HG03196 (cell line): Measurements from ENCODE around the gene C11orf87.

Experiments used
- ATAC-seq: cut with Tn5 transposase; IDR thresholded peaks from one replicate; pipeline ENCODE4 v1.9.1; 2021; ENCODE audit not compliant: unreplicated experiment

The C11orf87 gene

DNA sequence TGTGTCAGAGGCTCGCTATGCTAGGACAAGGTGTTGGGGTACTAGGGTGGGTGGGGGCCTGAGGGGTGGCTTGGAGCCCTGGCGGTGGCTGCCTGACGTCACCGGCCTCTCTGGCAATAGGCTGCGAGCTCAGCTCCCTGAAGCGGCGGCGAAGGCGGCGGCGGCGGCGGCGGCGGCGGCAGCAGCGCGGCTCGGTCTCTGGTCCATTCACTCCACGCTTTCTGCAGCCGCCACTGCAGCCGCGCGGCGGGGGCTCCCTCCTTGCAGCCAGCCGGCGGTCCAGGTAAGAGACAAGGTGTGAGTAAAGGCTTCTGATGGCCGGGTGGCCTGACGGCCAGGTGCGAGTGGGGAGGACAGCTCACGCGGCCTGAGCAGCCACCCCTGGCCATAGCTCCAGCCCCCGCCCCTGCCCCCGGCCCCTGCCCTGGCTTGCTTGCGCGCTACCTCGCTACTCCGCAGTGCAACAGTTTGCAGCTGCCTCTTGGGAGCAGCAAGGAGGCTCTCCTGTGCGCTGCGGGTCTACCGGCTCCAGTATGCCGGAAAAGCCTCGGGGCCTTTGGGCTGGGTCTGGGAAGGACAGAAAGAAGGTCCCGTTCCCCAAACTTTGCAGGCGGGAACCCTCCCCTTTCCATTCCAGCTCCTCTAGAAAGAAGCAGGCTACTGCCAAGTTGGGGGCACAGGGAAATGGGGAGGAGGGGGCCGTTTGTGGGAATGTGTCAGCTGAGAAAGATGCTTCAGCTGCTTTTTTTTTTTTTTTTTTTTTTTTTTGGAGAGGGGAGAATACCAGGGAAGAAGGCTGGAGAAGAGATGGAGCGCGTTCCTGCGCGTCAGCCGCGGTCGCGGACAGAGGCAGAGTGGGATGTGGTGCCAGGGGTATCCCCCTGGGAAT, at the start of gene C11orf87:
Gene C11orf87 (plus strand): TSS at position 210 of the 889 bp plus-strand sequence. CDS start 1,444 bp downstream, outside the sequence.
- no peak for ATAC-seq

DNA sequence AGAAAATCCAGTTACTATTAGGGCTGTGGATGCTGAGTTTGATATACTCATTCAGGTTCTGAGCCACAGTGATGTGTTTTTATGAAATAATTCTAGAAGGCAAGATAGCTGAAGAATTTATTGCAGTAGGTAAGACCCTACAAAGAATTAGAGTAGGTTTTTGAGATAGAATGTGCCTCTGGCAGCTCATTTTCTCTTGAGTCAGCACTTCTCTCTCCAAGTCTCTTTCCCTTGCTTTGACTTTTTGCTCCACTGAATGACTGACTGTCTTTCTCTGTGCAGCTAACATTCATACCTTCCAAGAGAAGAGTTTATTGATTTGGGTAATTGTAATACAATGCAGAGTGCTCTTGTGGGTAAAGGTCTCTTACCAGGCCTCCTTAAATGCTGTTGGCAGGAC, 48.0 kb upstream of the C11orf87 start:
- ATAC-seq = no peak

DNA sequence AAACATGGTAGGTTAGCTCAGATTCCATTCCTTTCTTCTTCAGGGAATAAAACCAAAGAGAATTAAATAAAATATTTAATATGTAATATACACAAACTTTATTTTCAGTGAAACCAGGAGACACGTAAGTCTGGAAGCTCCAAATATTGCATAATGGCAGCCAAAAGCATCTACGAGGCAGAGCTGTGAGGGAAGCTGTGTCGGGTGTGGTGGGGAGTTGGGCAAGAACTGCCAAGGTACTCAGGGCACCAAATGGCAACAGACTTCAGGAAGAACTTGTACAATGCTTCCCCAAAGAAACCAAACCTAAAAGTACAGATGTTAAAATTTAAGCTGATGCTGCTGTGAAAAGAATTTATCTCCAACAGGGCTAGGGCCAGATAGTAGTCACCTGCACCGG, 47.5 kb upstream of the C11orf87 start:
- ATAC-seq = no peak

DNA sequence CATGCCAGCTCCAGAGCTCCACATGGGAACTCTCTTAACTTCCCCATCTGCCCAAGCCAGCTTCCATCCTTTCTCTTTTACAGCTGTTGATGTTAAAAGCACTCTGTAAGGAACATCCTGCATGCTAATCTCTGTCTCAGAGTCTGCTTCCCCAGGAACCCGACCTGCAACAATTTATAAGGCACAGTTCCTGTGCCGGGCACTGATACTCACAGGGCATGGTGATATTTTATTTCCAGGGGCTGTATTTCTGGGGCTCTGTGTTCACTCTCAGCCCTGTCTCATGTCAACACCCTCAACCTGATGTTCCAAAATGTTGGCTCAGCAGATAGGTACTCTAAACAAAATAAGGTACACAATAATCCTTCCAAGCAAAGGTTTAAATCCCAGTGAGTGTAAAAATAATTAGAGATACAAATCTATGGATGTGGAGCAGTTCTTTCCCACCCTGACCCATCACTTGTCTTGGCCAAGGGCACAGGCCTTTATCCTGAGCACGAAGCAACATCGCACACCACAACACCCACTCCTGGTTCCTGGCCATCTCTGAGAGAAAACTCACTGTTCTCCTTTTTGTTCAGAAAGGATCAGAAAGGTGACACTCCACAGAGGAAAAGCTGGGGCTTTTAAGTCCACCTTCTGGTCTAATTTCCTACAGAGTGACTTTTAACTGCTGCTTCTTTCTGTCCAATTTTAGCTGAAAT, 44.8 kb upstream of the C11orf87 start:
- no peak for ATAC-seq

DNA sequence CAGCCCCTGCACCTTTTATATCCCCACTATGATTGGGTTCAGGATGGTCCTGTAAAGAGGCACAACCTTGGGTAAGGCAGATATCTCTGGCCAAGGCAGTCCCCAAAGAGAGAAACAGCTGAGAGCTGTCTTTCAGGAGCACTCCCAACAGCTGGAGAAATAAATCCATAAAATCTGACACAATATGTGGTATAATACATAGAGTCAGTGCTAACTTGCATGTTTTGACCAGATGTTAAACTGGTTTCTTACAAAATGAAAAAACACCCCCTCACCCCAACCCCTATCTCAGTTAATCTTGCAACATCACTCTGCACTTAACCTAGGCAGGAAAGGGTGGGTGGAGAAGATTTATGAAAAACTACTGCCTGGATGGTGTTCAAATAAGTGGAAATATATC, 44.0 kb upstream of the C11orf87 start:
- no peak for ATAC-seq

DNA sequence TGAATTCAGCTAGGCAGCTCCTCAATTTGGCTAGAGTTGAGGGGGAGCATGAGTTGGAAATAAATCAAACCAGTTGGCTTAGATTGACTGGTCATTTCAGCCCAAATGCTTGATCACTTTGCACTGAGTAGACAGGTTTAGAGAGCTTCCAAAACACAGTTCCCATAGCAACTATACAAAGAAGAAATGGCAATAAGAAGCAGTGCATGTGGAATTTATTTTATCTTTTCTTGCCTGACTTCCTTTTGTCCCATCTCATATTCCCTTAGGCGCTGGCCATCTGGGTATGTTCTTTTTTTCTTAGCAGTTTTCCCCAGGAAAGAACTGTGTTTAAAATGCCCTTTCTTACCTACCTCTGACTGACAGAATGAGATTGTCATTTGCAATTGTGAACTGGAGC, 38.7 kb upstream of the C11orf87 start:
- ATAC-seq = no peak

DNA sequence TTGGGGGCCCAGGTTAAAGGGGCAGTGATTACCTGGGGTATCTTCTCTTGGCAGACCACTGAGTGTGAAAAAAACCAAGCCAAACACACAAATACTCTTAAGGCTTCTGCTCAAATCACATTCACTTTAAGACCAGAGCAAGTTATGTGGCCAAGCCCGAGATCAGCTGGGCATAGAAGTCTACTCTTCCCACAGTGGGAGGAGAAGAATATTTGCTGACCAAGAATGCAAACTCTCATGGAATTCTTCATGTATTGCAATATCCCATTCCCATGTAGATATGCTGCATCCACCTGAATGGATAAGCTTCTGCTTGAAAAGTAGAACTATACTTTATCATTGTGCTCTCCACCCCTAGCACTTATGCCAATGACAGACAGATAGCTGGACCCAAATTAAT, 37.1 kb upstream of the C11orf87 start:
- ATAC-seq = no peak

DNA sequence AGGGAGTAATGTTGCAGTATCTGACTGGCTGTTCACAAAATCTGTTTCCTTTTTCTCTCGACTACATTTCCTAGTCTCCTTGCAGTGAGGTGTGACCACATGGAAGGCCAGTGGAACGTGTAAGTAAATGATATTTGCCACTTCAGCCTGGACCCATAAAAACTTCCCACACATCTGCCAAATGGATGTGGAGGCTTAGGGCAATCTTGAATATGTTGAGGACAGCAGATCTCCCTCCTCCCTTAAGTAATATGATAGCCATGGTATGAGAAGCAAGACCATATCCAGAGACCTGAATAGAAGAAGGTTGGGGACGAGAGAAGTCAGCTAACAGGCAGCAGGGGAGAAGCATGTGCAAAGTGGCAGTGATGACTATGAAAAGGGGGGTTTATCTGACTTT, 33.0 kb upstream of the C11orf87 start:
- ATAC-seq = no peak

DNA sequence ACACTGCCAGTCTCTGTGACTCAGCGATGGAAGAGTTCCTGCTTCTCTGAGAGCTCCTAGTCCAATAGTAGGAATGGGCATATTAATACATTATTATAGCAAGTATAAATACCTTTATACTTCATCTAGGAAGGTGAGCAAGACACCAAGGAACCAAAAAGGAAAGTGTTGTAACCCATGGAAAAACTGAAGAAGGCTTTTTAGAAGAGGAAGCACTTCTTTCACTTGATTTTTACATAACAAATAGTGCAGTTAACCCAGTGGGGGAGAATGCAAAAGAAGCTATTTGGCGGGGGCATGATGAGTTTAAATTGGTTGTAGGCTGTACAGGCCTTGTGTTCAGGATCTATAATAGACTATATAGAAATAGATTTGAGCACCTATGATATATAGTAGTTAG, 31.2 kb upstream of the C11orf87 start:
- ATAC-seq = no peak

DNA sequence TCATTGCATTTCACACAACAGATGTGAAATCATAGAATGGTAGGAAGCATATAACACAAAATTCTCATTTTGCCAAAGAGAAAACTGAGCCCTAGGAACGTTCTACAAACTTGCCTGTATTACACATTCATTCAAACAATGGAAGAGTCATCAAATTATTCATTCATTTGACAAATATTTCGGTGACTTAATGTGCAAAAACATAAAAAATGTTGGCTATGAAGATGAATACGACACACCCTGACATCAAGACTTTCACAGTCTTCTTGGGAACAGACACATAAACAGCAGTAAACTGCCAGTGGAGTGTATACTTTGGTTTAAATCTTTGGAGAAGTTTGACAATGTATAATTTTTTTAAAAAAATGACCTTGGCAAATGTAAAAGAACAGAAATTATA, 20.4 kb upstream of the C11orf87 start:
- ATAC-seq = no peak

DNA sequence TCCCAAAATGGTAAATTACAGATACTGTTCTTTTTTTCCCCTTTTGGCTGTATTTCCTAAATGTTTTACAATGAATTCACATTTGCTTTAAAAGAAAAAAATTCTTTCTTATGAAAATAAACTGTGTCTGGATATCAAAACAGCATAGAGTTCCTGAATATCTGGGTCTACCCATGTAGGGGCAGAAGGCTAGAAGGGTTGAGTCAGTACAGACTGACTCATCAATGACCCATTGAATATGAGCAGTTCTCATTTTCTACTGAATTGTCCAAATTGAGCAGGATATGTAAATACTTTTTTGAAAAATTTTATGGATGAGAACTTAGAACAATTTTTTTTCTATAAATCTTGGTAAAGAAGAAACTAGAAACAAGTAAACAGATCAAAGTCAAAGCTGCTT, 16.3 kb upstream of the C11orf87 start:
- ATAC-seq = no peak

DNA sequence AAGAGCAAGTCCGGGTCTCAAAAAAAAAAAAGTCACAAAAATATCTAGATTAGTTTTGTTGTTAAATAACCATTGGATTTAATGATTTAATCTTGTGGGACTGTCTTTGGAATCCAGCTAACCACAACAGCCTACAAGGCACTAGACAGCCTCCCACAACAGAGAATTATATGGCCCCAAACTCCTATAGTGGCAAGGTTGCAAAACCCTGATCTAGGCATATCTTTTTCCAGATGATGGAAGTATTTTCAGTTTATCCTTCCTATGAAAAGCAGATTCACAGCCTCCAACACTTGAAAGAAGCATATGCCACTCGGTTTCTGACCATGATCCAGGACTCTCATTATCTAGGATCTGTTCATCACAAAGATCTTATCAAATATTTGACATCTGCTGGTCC, 5.4 kb upstream of the C11orf87 start:
- no peak for ATAC-seq

DNA sequence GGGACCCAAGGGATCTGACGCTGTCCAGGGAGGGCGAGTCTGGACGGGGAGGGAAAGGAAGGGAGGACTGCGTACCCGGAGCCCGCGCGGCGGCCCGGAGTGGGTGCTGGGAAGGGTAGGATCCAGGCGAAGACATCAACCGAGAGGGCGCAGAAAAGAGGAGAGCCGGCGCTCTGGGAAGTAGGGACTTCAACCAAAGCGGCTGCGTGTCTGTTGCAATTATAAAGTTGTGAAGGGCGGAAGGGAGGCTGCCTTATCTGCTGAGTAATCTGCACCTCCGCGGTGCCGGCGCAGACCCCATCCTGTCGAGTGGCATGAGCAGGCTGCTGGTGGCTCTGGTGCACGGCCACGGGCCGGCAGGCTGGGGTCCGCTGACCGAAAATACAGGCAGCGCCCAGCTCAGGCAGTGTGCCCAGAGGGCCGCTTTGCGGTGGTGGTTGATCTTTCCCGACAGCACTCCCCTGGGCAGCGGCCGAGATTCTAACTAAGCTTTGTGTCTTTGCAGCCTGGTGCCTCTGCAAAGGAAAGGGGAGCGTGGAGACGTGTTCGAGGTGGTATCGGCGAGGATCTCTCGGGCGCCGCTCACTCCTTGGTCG, 978 bp downstream of the C11orf87 start:
- ATAC-seq = no peak

DNA sequence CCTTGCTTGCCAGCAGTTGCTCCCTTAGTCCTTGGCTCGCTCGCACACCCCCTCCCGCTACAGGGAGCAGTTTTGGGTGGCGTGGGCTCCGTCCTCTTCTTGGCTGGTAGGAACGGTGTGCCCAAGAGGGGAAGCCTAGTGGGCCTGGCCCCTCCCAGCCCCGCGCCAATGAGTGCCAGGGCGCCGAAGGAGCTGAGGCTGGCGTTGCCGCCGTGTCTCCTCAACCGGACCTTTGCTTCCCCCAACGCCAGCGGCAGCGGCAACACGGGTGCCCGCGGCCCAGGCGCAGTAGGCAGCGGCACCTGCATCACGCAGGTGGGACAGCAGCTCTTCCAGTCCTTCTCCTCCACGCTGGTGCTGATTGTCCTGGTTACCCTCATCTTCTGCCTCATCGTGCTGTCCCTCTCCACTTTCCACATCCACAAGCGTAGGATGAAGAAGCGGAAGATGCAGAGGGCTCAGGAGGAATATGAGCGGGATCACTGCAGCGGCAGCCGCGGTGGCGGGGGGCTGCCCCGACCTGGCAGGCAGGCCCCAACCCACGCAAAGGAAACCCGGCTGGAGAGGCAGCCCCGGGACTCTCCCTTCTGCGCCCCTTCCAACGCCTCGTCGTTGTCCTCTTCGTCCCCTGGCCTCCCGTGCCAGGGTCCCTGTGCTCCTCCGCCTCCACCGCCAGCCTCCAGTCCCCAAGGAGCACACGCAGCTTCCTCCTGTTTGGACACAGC, 1.6 kb downstream of the C11orf87 start:
- ATAC-seq = no peak

DNA sequence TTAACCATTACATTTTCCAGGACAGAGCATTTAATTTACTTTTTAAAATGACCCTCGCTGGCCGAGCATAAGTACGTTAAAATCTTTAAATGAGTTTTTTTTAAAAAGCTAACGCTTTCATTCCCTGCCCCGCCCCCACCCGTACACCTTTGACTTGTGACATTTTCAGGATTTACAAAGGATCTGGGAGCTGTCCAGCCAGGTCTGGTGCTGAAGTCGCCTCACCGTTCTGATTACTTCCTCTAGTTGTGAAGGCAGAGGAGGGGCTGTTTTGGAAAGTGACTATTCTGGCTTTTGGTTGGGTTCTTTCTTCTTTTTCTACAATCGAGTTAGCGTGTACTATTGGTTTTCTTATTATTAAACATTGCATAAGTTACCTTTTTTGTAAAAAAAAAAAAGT, 2.9 kb downstream of the C11orf87 start:
- ATAC-seq = no peak

DNA sequence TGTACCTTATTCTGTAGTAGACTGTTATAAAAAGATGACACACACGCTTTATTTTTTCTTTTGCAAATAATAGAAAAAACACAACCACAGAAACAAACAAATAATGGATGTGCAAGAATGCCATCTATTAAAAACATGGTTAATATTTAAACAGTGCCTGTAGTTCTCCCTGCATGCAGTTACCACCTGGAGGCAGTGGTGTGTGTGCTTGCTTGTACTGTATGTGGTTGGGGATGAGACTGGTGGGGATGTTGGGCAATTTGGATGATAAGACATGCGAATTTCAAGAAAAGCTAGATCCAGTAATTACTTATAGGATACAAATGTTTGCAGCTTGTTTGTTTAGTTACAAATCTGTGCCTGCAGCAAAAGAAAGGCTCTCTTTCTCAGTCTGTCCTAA, 3.6 kb downstream of the C11orf87 start:
- no peak for ATAC-seq

DNA sequence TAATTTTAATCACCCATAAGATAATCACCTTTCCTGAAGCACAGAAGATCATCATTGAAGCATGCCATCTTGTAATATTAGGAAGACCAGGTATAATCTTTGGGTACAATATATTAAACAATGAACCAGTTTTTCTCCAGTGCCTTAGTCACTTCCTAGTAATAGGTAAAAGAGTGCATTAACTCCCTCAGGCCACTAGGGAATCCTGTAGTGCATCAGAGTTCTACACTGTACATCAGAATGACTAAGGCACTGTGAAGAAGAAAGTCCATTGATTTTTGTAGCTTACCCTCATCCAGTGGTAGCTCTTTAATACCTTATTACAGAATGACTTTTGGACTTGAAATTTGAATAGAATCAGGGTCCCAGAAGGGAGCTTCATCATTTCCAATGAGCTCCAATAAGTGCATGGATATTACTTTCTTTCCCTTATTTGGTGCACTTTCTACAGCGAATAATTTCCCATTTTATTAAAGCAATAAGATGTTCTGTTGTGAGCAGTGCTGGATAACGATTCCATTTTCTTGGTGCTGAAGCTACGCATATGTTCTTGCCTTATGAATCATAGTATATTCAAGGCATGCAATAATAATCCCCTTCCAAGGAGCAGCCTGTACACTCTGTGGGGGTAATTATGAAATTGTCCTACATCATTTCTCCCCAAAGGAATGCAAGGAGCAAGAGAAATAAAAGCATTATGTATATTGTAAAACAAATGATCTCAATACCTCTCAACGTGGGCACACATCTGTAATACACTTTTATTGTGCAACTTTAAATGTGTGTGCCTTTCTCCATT, 4.7 kb downstream of the C11orf87 start:
- no peak for ATAC-seq

DNA sequence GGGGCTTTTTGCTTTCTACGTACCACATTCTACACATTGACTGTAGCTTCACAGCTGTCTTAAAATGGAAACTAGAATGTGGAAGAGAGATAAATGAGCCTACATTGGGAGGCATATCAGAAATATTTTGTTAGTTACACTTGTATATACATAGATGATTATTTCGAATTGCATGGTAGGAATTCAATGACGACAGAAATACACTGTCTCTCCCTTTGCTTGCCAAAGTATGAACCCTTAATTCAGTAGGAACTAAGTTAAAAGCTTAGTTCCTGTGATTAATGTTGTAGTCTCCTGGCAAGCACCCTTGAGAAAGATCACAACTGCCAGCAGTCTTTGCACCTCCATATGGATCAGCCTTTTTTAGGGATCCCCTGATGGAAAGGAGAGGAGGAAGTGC, 10.1 kb downstream of the C11orf87 start:
- no peak for ATAC-seq

DNA sequence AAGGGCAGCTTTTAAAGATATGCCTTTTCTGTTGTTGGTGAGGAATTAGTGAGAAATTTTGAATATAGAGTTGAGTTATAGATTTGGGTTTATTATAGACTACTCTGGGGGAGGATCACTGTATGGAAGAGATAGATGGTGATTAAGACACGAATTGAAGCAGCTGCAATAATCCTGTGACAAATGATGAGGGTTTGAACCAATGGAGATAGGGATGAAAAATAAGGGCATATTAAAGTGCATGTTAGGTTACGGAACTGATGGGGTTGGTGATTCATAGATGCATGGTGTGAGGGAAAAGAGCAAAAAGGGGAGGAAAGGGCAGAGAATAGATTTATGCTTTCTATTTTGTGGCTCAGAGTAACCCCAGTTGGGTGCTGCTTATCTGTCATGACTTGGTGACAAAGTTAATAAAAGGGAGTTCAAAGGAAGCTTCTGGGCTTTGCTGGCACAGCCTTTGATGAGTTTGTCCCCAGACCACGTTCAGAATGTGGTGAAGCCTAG, 11.8 kb downstream of the C11orf87 start:
- no peak for ATAC-seq

DNA sequence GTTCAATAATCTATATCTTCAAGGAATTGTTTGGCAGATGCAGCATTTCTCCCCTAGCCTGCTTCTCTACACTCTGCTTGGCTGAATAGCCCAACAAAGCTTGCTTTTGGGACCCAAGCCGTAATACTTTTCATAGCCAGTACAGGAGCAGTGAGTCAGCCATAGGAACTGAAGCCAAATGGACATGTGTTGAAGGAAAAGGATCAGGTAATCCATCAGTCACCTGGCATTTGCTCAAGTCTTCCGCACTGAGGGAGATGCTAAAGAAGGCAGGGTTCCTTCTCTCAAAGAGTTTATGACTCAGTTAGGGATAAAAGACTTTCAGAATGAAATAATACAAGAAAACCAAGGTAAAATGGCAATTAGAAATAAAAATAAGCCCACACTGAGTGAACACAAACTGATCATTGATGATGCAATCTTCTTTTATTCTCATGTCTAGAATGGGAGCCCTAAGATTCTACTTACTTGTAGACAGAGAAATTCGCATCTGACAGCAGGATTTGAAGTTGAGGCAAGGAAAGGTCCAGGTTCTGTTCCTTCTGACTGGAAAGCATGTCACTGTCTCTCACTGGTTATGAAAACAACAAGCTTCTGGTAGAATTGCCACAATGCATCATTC, 13.2 kb downstream of the C11orf87 start:
- ATAC-seq = no peak
